Heart right ventricle (tissue), 16 donors: Measurements from ENCODE around the gene LEKR1. TPM values are rescaled to one million over a fixed set of nuclear protein-coding genes. Genes with fewer than 3 reads are reported as not detected.
"Not testable (repeated sequence)": the region's sequence is repeated elsewhere in the genome, so short reads cannot be mapped to it uniquely, and the experiment has no call there.

Experiments
- ATAC-seq, 8 donors: fragments of 200-7000 bp; cut with Tn5 transposase; one replicate each; pipeline ENCODE4 v1.9.1; 2020; ENCODE audit warnings: mild to moderate bottlenecking in 8 of 8, moderate library complexity in 8 of 8, moderate number of reproducible peaks in 1 of 8
- DNase-seq, 2 donors: peaks; one replicate each; pipeline ENCODE4 v3.0.0-alpha.2; 2020
- H3K27ac ChIP-seq, 10 donors: fragments of 200-600 bp; sonication (generic) in 2 of 10; one replicate each; pipeline versions ENCODE4 v1.5.0 to v1.8.0; 2020 to 2022; ENCODE audit warnings: mild to moderate bottlenecking in 3 of 10
- H3K27me3 ChIP-seq, 7 donors: fragments of 200-600 bp; one replicate each; pipeline ENCODE4 v1.8.0; 2021 to 2022; ENCODE audit warnings: mild to moderate bottlenecking in 2 of 7
- H3K36me3 ChIP-seq, 9 donors: fragments of 200-600 bp; sonication (generic) in 1 of 9; one replicate each; pipeline versions ENCODE4 v1.5.0 to v1.8.0; 2020 to 2022; ENCODE audit warnings: mild to moderate bottlenecking in 2 of 9
- H3K4me1 ChIP-seq, 9 donors: fragments of 200-600 bp; sonication (generic) in 1 of 9; one replicate each; pipeline versions ENCODE4 v1.5.0 to v1.8.0; 2020 to 2022; ENCODE audit warnings: mild to moderate bottlenecking in 4 of 9
- H3K4me3 ChIP-seq, 10 donors: fragments of 200-600 bp; sonication (generic) in 2 of 10; one replicate each; pipeline versions ENCODE4 v1.5.0 to v1.8.0; 2020 to 2022; ENCODE audit warnings: mild to moderate bottlenecking in 7 of 10, moderate library complexity in 2 of 10
- H3K9me3 ChIP-seq, 11 donors: fragments of 200-600 bp in 10 of 11; sonication (generic) in 2 of 11; one replicate each; pipeline versions ENCODE4 v1.5.0 to v1.8.0; 2013 to 2022; ENCODE audit warnings: mild to moderate bottlenecking in 2 of 11, control low read depth in 1 of 11, moderate library complexity in 1 of 11
- CTCF ChIP-seq, 9 donors: fragments of 200-600 bp; sonication (generic) in 2 of 9; IDR thresholded peaks; one replicate each; pipeline versions ENCODE4 v1.5.0 to v1.8.0; 2021 to 2022; ENCODE audit warnings: antibody characterized with exemption in 9 of 9, mild to moderate bottlenecking in 5 of 9, moderate library complexity in 1 of 9
- WGBS, 2 donors: extraction: QIAGEN DNeasy Blood & Tissue Kit; methylation state at CpG; one replicate each; pipeline ENCODE4 v1.1.7; 2013; ENCODE audit warnings: inconsistent platforms in 1 of 2; 5-methylcytosine and 5-hydroxymethylcytosine counted together
- intact Hi-C, 10 donors: fragments of 100-400 bp; cut with DNase I; formaldehyde crosslinking; loops; one replicate each; pipeline versions ENCODE4 v1.11.1 to v1.14.2; 2022
- polyA plus RNA-seq, 2 donors: library from polyadenylated mRNA; stranded (reverse); fragments of 200-250 nt; gene quantifications; one replicate each; pipeline ENCODE4 v1.2.3, GENCODE V29; 2013
- total RNA-seq, 10 donors: library from RNA; stranded (reverse); fragmentation: NEBNext Ultra II Directional in 3 of 10; extraction: Animal tissue kit (Norgen Biotek cat#: 25700) in 3 of 10; gene quantifications; one replicate each; pipeline versions ENCODE4 v1.2.1 to v1.2.4, GENCODE V29; 2021 to 2023
- donor health status: Arrhythmogenic right ventricular cardiomyopathy.
- donor health status: ischemic (EF 13 %, LVEDD 7.1; RV severe dilation, severe dysfunction).
- donor health status: healthy with polysubstance abuse.
- donor health status: DM: no; HTN: yes; CAD: no.
- donor health status: DM: no; HTN: no; CAD: no.
- donor health status: ischemic (EF 25% LVEDD 6.9; RV normal size, moderate dysfunction).
- donor health status: ischemic (EF 25% LVEDD 5.7; RV mildly dilated, moderate dysfunction).
- donor health status: healthy.
- donor health status: DM: yes; HTN: yes; CAD: no.
- donor health status: Ischemic cardiomyopathy.
- donor health status: ischemic (EF 35%, LVEDD 5.7; RV mildly dilated, moderate dysfunction).
- donor health status: nonischemic (EF 11% LVEDD 7.7; RV severe dilation, severe dysfunction).
- donor health status: DM: yes; HTN: yes; CAD: no.
- donor health status: PGD.
- donor health status: ischemic (EF 29% LVEDD 5.4; RV normal size, mild dysfunction).
- donor health status: nonischemic (EF 23%, LVEDD 6.1; RV moderate dilation, normal function).

Gene LEKR1
- total and polyA plus RNA-seq, 12 donors, result 0.17 to 3.0 (median 0.81) TPM

- Histone ChIP-seq H3K9me3 (no peaks in the 10 kb centered on the region), H3K4me1 (no peaks in the 10 kb centered on the region), H3K27ac (no peak overlapping the region), H3K4me3 (no peak overlapping the region), H3K27me3 (no peaks in the 10 kb centered on the region), H3K36me3 (no peaks in the 10 kb centered on the region)
- WGBS, 2 donors, result 77 to 78% methylated on average over 3 of the region's 3 CpGs
- ATAC-seq (no peak), DNase-seq (no peak)
- no peak for TF ChIP-seq CTCF (IDR thresholded peaks at IDR 0.05)
- intact Hi-C loops, result no loop called here
These were observed 138.4 kb downstream of the LEKR1 start for GRCh38 chr3:156964577-156964976.

GRCh38 chr3:156966349-156966748 is 140.2 kb downstream of the LEKR1 start:
- H3K27me3 ChIP-seq, DNase-seq, intact Hi-C loops, H3K4me3 ChIP-seq, H3K27ac ChIP-seq, ATAC-seq, H3K36me3 ChIP-seq, H3K9me3 ChIP-seq, H3K4me1 ChIP-seq: not testable (repeated sequence)
- 91 to 93% methylated on average over 10 of the region's 10 CpGs for WGBS, 2 donors

GRCh38 chr3:156973954-156974353 is 147.8 kb downstream of the LEKR1 start:
- H3K9me3 ChIP-seq, result peaks cover 0 to 4% (median 0%) of the 10 kb centered on the region in 11 donors
- no peak for TF ChIP-seq CTCF (IDR thresholded peaks at IDR 0.05)
- no peak for ATAC-seq
- WGBS, 2 donors, result 87 to 91% methylated on average over 2 of the region's 2 CpGs
- intact Hi-C loops, result no loop called here
- no peak overlapping the region for H3K27ac ChIP-seq
- H3K36me3 ChIP-seq, result no peaks in the 10 kb centered on the region
- H3K27me3 ChIP-seq, result no peaks in the 10 kb centered on the region
- H3K4me1 ChIP-seq, result no peaks in the 10 kb centered on the region
- no peak overlapping the region for H3K4me3 ChIP-seq
- no peak for DNase-seq

GRCh38 chr3:156974931-156975330 is 148.8 kb downstream of the LEKR1 start:
- Histone ChIP-seq H3K9me3 (peaks cover 0 to 4% (median 0%) of the 10 kb centered on the region in 11 donors), H3K4me3 (no peak overlapping the region), H3K27ac (no peak overlapping the region), H3K4me1 (no peaks in the 10 kb centered on the region), H3K27me3 (no peaks in the 10 kb centered on the region), H3K36me3 (no peaks in the 10 kb centered on the region)
- intact Hi-C loops, result no loop called here
- no peak for TF ChIP-seq CTCF (IDR thresholded peaks at IDR 0.05)
- WGBS, 2 donors, result 63 to 76% methylated on average over 1 of the region's 1 CpG
- ATAC-seq (no peak), DNase-seq (no peak)

GRCh38 chr3:156975721-156976120 is 149.6 kb downstream of the LEKR1 start:
- H3K27ac ChIP-seq, result no peak overlapping the region
- no peak overlapping the region for H3K4me3 ChIP-seq
- H3K4me1 ChIP-seq, result no peaks in the 10 kb centered on the region
- DNase-seq, result no peak
- no peak for TF ChIP-seq CTCF (IDR thresholded peaks at IDR 0.05)
- H3K27me3 ChIP-seq, result no peaks in the 10 kb centered on the region
- H3K9me3 ChIP-seq, result peaks cover 0 to 4% (median 0%) of the 10 kb centered on the region in 11 donors
- H3K36me3 ChIP-seq, result no peaks in the 10 kb centered on the region
- WGBS, 2 donors, result 49 to 64% methylated on average over 1 of the region's 1 CpG
- intact Hi-C loops, result no loop called here
- no peak for ATAC-seq
